Glutamatergic neuron (in vitro differentiated cells): ENCODE measurements around the gene DIAPH1. TPM values are rescaled to one million over a fixed set of nuclear protein-coding genes. Genes with fewer than 3 reads are reported as not detected.

Experiments used
- DNase-seq: peaks from one replicate; pipeline ENCODE4 v3.0.0; 2022
- H3K27ac Mint-ChIP-seq: one replicate; pipeline ENCODE4 v1.8.0; 2020; ENCODE audit warnings: mild to moderate bottlenecking, mixed read lengths, inconsistent platforms; ENCODE audit not compliant: unreplicated experiment
- H3K27me3 Mint-ChIP-seq: one replicate; pipeline ENCODE4 v1.8.0; 2020; ENCODE audit warnings: mild to moderate bottlenecking, moderate library complexity, mixed read lengths, inconsistent platforms; ENCODE audit not compliant: unreplicated experiment
- H3K36me3 Mint-ChIP-seq: one replicate; pipeline ENCODE4 v1.8.0; 2020; ENCODE audit warnings: mild to moderate bottlenecking, mixed read lengths, inconsistent platforms; ENCODE audit not compliant: unreplicated experiment
- H3K4me1 Mint-ChIP-seq: one replicate; pipeline ENCODE4 v1.8.0; 2020; ENCODE audit warnings: mild to moderate bottlenecking, low read depth, mixed read lengths, inconsistent platforms; ENCODE audit not compliant: unreplicated experiment
- H3K4me3 Mint-ChIP-seq: one replicate; pipeline ENCODE4 v1.8.0; 2020; ENCODE audit warnings: mild to moderate bottlenecking, mixed read lengths, inconsistent platforms; ENCODE audit not compliant: unreplicated experiment
- H3K9me3 Mint-ChIP-seq: one replicate; pipeline ENCODE4 v1.8.0; 2020; ENCODE audit warnings: mild to moderate bottlenecking, moderate library complexity, mixed read lengths, inconsistent platforms; ENCODE audit not compliant: unreplicated experiment
- total RNA-seq: library from RNA; stranded (reverse); fragmentation: NEBNext Ultra II Directional; extraction: Animal tissue kit (Norgen Biotek cat#: 25700); gene quantifications from one replicate; pipeline ENCODE4 v1.2.1, GENCODE V29; 2021; ENCODE audit not compliant: unreplicated experiment
- TF ChIP-seq, protein P1 (sequence below): fragments of 200-600 bp; sonication (generic); IDR thresholded peaks from one replicate; pipeline ENCODE4 v1.5.0; 2021; ENCODE audit not compliant: partially characterized antibody, unreplicated experiment

DIAPH1 gene
- total RNA-seq, 1 donor from 2014 or later = 51.6 TPM

- peaks cover 10% of the 10 kb centered on the region for H3K9me3 Mint-ChIP-seq
- H3K4me3 Mint-ChIP-seq = no peak overlapping the region
- TF ChIP-seq, protein P1, sequence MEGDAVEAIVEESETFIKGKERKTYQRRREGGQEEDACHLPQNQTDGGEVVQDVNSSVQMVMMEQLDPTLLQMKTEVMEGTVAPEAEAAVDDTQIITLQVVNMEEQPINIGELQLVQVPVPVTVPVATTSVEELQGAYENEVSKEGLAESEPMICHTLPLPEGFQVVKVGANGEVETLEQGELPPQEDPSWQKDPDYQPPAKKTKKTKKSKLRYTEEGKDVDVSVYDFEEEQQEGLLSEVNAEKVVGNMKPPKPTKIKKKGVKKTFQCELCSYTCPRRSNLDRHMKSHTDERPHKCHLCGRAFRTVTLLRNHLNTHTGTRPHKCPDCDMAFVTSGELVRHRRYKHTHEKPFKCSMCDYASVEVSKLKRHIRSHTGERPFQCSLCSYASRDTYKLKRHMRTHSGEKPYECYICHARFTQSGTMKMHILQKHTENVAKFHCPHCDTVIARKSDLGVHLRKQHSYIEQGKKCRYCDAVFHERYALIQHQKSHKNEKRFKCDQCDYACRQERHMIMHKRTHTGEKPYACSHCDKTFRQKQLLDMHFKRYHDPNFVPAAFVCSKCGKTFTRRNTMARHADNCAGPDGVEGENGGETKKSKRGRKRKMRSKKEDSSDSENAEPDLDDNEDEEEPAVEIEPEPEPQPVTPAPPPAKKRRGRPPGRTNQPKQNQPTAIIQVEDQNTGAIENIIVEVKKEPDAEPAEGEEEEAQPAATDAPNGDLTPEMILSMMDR = no peak
- no peaks in the 10 kb centered on the region for H3K4me1 Mint-ChIP-seq
- peaks cover 3% of the 10 kb centered on the region for H3K36me3 Mint-ChIP-seq
- DNase-seq = no peak
- H3K27me3 Mint-ChIP-seq = peaks cover 7% of the 10 kb centered on the region
- no peak overlapping the region for H3K27ac Mint-ChIP-seq
Observed at GRCh38 chr5:141654298-141654697, 35.5 kb upstream of the DIAPH1 start.

DNA sequence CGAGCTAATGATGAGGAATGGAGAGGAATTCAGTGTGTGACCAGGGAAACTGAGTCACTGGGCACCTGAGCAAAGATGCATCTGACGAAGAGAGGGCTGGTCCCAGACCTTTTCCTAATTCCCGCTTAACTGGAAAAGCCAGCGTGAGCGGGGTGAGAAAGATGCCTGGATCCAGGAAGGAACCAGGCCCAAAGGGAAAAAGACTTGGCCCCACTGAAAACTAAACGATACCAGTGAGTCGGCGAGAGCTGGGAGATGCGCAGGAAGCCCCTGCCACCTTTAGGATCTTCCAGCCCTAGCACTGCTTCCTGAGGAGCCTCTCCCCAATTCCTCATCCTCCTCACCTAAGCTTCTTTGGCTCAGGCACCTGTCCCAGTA lies 32.9 kb upstream of the DIAPH1 start:
- Mint-ChIP-seq H3K27me3 (peaks cover 7% of the 10 kb centered on the region), H3K9me3 (peaks cover 10% of the 10 kb centered on the region), H3K36me3 (no peaks in the 10 kb centered on the region), H3K4me1 (no peaks in the 10 kb centered on the region), H3K4me3 (peak overlapping the region; percentile 73), H3K27ac (no peak overlapping the region)
- no peak for DNase-seq
- TF ChIP-seq, protein P1 = no peak

- TF ChIP-seq, protein P1 = no peak
- DNase-seq = peak; percentile 94
- Mint-ChIP-seq H3K27ac (no peak within 1 kb of the TSS), H3K4me3 (peak within 1 kb of the TSS; percentile 99), H3K36me3 (no peaks in the 10 kb centered on the region), H3K9me3 (peaks cover 9% of the 10 kb centered on the region), H3K27me3 (peaks cover 7% of the 10 kb centered on the region), H3K4me1 (no peaks in the 10 kb centered on the region)
Observed at GRCh38 chr5:141650851-141651727, 32.3 kb upstream of the DIAPH1 start, which contains the start of gene FCHSD1. FCHSD1 (minus strand) TSS chr5:141651418; CDS start chr5:141651368, 50 bp downstream.

GRCh38 chr5:141649972-141650371 lies 31.2 kb upstream of the DIAPH1 start:
- H3K9me3 Mint-ChIP-seq = peaks cover 7% of the 10 kb centered on the region
- H3K36me3 Mint-ChIP-seq = no peaks in the 10 kb centered on the region
- H3K4me1 Mint-ChIP-seq = no peaks in the 10 kb centered on the region
- no peak overlapping the region for H3K27ac Mint-ChIP-seq
- H3K4me3 Mint-ChIP-seq = peak overlapping the region; percentile 59
- TF ChIP-seq, protein P1 = no peak
- H3K27me3 Mint-ChIP-seq = peaks cover 4% of the 10 kb centered on the region
- no peak for DNase-seq

DNA sequence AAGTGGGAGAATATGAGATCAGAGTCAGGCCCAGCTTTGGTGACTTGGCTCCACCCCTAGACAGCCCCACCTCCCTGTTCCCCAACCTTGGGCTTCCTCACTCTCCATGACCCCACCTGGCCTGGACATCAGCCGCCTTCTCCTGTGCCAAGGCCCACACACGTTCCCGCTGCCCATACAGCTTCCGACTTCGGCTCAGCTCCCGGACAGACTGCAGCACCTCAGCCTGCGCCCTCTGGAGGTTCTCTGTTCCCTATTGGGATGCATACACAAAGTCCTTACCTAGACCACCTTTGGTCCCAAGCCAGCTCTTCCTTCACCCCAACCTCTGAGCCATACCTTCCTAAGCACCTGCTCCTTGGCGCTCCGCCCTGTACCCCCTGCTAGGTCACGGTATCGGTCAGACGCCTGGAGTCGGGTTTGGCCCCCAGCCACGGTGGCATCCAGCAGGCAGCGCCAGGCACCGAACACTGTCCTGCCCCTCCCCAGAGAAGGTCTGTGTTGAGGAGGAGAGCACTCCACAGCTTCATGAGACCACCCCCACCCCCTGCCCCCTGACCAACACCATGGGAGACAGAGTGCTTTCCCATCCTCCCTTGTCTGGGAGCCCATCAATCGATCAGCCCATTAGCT lies 30.4 kb upstream of the DIAPH1 start:
- no peaks in the 10 kb centered on the region for H3K36me3 Mint-ChIP-seq
- peaks cover 6% of the 10 kb centered on the region for H3K27me3 Mint-ChIP-seq
- H3K4me1 Mint-ChIP-seq = no peaks in the 10 kb centered on the region
- no peak overlapping the region for H3K4me3 Mint-ChIP-seq
- TF ChIP-seq, protein P1 = no peak
- H3K27ac Mint-ChIP-seq = no peak overlapping the region
- H3K9me3 Mint-ChIP-seq = peaks cover 7% of the 10 kb centered on the region
- no peak for DNase-seq
